PFSK-1 (cell line): Measurements from ENCODE around the gene MFSD6L.

Experiments
- POLR2AphosphoS5 ChIP-seq: IDR thresholded peaks from 2 replicates; pipeline ENCODE4 v1.6.1; 2012; ENCODE audit warnings: low read depth, mild to moderate bottlenecking, control low read depth, low read length, moderate library complexity
- TAF1 ChIP-seq: IDR thresholded peaks from 2 replicates; pipeline ENCODE4 v1.6.1; 2012; ENCODE audit warnings: low read length, control low read depth, borderline replicate concordance; ENCODE audit not compliant: insufficient read depth
- TF ChIP-seq, protein P1 (sequence below), 2 experiments: IDR thresholded peaks; 2 replicates each; pipeline versions ENCODE4 v1.6.1 to v1.8.0; 2011 to 2012; ENCODE audit warnings: low read depth in 2 of 2, low read length in 2 of 2, control low read depth in 1 of 2, inconsistent platforms in 1 of 2, mild to moderate bottlenecking in 1 of 2, moderate library complexity in 1 of 2; ENCODE audit not compliant: insufficient read depth in 1 of 2

DNA sequence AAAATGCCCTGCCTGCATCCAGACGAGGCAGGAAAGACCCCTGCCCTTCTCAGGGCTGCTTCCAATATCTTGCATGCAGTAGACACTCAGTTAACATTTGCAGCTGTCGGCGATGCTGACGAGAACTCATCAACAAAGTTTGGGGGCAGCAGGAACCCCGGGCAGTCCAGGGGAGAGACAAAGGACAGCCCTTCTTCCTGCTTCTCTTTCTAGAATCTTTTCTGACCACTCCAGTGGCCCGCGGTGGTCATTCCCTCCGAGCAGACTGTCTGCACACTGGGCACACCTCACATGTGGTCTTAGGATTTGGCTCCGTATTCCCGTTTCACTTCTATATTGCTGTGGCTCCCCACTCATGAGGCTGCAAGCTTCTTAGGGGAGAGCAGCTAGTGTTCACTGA lies 31.0 kb upstream of the MFSD6L start:
- TF ChIP-seq, protein P1, sequence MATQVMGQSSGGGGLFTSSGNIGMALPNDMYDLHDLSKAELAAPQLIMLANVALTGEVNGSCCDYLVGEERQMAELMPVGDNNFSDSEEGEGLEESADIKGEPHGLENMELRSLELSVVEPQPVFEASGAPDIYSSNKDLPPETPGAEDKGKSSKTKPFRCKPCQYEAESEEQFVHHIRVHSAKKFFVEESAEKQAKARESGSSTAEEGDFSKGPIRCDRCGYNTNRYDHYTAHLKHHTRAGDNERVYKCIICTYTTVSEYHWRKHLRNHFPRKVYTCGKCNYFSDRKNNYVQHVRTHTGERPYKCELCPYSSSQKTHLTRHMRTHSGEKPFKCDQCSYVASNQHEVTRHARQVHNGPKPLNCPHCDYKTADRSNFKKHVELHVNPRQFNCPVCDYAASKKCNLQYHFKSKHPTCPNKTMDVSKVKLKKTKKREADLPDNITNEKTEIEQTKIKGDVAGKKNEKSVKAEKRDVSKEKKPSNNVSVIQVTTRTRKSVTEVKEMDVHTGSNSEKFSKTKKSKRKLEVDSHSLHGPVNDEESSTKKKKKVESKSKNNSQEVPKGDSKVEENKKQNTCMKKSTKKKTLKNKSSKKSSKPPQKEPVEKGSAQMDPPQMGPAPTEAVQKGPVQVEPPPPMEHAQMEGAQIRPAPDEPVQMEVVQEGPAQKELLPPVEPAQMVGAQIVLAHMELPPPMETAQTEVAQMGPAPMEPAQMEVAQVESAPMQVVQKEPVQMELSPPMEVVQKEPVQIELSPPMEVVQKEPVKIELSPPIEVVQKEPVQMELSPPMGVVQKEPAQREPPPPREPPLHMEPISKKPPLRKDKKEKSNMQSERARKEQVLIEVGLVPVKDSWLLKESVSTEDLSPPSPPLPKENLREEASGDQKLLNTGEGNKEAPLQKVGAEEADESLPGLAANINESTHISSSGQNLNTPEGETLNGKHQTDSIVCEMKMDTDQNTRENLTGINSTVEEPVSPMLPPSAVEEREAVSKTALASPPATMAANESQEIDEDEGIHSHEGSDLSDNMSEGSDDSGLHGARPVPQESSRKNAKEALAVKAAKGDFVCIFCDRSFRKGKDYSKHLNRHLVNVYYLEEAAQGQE (IDR thresholded peaks at IDR 0.05; ENCODE audit: insufficient read depth in 1 of 2, low read depth in 2 of 2, low read length in 2 of 2) = no peak
- no peak for TF ChIP-seq POLR2AphosphoS5
- no peak for TF ChIP-seq TAF1
